GM19099 (cell line): ENCODE data around the gene F10.

ENCODE experiments used
- POLR2A ChIP-seq: IDR thresholded peaks from 3 replicates; pipeline ENCODE4 v1.6.1; 2011; ENCODE audit warnings: low read depth; ENCODE audit not compliant: insufficient read length; ENCODE audit errors: extremely low read depth

Gene F10

DNA sequence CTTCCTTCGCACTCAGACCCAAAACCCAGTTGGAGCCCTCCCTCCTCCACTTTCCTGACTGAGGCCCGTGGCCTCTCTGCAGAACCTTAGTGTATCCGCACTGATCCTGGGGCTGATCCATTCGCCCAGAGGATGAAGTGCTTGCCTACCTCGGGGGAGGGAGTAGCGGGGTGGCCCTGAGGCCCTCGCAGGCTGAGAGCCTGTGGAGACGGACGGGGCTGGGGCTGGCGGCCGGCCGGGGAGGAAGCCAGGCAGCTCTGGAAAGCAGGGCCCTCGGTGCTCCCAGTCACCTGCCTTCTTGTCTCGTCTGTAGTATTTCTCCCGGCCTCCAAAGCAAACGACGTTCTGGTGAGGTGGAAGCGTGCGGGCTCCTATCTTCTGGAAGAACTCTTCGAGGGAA is 37.1 kb downstream of the F10 start:
- TF ChIP-seq POLR2A, result no peak

DNA sequence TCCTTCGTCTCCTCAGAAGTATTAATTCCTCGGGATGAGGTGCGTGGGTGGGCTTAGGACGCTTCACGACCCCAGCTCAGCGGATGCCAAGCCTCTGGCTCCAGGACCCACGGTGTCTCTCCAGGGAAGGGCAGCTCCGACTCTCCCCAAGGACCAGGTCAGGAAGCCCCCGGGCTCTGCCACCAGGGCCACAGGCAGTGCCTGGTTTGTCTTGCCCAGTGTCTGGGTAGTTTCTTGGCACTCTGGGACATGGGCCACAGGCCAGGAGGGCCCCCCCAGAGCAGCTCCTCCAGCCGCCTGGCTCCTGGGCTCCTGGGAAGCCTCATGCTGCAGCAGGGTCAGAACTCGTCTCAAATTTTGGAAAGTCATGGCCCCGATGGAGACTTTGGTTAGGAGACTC is 38.4 kb downstream of the F10 start:
- no peak for TF ChIP-seq POLR2A

DNA sequence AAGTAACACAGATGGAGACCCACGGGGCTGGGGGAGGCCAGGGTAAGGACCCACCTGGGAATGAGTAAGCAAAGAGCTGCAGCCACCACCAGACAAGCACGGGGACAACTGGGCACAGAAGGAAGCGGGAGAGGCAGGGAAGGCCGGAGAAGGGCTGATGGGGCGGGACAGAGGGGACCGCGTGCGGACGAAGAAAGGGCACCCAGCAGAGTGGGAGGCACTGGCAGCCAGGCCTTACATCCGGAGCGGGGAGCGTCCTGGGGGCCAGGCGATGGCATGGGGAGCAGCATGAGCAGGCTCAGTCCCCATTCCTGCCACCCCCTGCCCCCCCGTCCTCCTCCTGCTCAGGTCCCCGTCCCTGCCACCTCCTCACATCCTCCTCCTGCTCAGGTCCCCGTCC is 38.8 kb downstream of the F10 start:
- TF ChIP-seq POLR2A, result no peak

DNA sequence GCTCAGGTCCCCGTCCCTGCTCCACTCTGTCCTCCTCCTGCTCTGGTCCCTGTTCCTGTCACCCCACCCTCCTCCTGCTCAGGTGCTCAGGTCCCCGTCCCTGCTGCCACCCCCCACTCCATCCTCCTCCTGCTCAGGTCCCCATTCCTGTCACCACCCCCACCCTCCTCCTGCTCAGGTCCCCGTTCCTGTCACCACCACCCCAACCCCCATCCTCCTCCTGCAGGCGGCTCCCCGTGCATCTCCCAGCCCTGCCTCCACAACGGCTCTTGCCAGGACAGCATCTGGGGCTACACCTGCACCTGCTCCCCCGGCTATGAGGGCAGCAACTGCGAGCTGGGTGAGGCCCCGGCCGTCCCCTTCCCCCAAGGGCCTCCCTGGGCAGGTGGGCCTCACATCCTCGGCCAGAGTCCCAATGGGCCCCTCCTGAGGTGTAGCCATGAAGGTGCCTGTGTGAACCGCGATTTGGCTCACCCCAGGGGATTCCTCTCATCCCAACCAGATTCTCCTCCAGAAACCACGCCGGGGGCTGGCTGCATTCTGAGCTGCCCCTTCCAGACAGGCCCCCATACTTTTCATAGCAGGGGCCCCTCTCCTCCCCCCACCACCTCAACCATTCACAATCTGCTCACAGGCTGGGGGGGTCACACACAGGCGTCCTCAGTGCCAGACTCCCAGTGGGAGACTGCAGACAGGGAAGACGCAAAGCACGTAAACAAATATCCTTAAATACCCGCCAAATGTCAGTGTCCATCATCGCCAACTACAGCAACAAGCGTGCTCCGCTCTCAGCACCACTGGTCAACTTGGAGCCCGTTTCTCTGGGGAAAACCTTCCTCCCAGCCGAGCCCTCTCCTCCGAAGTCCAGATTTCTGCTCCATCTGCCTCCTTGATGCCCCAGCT is 40.4 kb downstream of the F10 start:
- TF ChIP-seq POLR2A, result no peak

GRCh38 chr13:113164492-113164891 is 41.9 kb downstream of the F10 start:
- TF ChIP-seq POLR2A, result no peak

- TF ChIP-seq POLR2A, result no peak
These were observed 43.7 kb downstream of the F10 start for GRCh38 chr13:113166266-113166665.

DNA sequence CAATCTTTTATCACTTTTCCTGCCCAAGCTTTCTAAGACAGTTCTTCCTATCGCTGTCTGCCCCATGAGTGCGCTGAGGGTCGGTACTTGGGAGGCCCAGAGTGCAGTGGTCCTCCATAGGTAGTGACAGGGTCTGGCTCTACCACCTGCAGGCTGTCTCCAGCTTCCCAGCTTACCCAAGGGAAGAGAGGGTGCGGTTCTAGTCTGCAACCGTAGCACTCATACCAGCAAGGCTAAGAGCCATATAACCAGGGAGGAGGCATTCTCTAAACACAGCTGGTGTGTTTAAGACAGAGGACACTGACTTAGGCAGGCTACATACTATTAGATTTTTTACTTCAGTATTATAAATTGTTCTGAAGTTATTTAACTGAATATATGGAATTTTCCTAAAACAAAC is 44.1 kb downstream of the F10 start:
- TF ChIP-seq POLR2A, result no peak

DNA sequence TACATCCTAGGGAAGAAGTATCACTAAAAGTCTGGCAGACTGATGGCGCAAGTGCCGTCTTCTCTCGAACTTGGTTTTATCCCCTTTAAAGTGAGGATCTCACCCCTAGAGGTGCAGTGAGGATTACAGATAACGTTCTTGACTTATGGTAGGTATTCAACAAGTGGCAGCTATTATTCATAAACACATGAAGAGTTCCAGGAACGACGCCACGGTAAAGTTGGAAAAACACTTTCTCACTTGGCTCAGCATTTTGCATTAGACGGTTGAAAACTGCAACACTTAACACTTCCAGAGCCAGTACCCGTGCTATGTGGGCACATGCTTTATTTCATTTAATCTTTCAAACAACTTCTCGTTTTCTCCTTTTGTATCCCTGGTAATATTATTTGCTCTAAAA is 44.6 kb downstream of the F10 start:
- no peak for TF ChIP-seq POLR2A

DNA sequence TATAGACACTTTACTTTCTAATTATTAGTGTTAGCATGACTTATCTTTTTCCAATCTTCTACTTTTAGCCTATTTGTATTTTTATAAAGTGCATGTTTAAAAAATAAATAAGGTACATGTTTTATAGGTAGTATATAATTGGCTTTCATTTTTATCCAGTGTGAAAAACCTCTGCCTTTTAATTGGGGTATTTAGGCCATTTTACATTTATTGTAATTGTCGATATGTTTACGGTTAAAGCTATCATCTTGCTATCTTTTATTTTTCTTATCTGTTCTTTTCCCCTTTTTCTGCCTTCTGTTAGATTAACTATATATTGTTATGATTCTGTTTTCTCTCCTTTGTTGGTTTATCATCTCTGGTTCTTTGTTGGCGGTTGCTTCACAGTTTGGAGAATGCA is 45.0 kb downstream of the F10 start:
- no peak for TF ChIP-seq POLR2A

- no peak for TF ChIP-seq POLR2A
These were observed 45.6 kb downstream of the F10 start for GRCh38 chr13:113168211-113168610.

GRCh38 chr13:113169277-113170272 is 47.0 kb downstream of the F10 start:
- no peak for TF ChIP-seq POLR2A

DNA sequence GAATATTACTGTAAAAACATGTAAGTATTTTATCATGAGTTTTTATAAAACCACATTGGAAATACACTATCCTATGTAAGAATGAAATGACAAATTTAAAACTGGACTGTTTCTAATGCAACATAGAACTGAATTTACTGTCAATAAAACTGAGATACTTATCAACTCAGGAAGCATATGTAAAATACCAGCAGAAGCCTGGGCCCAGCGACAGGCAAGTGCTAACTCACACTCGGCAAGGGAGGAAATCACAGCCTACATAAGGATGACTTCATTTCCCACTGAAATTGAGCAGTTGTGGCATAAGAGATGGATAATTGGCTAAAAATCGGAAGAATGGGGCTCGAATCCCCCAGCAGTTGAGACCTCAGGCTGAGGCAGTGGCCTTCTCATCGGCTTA is 47.9 kb downstream of the F10 start:
- no peak for TF ChIP-seq POLR2A

GRCh38 chr13:113171250-113172125 is 48.9 kb downstream of the F10 start:
- TF ChIP-seq POLR2A, result no peak

- no peak for TF ChIP-seq POLR2A
These were observed 49.9 kb downstream of the F10 start for GRCh38 chr13:113172419-113172926.
